ENCODE measurements around the gene POGZ.

DNA sequence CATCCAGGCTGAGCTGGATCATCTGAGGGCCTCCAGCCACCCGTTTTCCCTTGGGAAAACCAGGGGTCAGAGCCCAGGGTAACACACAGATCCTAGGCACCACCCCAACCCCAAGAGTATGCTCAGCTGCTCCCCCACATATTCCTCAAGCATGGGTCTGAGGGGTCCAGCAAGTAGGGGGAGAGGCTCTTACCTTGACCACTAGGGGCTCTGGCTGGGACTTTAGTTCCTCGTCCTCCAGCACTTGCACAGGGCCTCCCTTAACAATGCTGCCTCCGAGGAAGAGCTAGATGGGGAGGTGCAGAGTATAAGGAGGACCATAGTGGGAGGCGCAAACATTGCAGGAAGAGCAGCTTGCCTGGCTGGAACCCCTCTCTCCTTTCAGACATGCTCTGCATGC lies 94.3 kb downstream of the POGZ start:
- TF ChIP-seq EP300 (IDR thresholded peaks at IDR 0.05): no peak
- TF ChIP-seq, protein P1, sequence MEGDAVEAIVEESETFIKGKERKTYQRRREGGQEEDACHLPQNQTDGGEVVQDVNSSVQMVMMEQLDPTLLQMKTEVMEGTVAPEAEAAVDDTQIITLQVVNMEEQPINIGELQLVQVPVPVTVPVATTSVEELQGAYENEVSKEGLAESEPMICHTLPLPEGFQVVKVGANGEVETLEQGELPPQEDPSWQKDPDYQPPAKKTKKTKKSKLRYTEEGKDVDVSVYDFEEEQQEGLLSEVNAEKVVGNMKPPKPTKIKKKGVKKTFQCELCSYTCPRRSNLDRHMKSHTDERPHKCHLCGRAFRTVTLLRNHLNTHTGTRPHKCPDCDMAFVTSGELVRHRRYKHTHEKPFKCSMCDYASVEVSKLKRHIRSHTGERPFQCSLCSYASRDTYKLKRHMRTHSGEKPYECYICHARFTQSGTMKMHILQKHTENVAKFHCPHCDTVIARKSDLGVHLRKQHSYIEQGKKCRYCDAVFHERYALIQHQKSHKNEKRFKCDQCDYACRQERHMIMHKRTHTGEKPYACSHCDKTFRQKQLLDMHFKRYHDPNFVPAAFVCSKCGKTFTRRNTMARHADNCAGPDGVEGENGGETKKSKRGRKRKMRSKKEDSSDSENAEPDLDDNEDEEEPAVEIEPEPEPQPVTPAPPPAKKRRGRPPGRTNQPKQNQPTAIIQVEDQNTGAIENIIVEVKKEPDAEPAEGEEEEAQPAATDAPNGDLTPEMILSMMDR (IDR thresholded peaks at IDR 0.05): no peak

All from suprapubic skin (tissue), 3 donors.